Measurements from ENCODE around the gene UMODL1.

DNA sequence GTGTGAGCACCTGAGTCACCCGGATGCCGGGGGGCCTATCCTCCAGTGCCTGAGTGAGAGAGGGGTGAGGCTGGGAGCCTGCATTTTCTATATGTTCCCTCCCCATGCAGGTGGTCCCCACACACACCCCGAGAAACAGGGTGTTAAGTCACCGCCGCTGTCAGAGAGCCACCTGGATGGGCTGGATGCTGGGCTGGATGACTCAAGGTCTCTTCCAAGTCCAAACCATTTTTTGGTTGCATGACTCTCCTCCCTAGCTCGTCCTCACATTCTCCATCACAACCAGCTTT, 2.9 kb upstream of the UMODL1 start:
- TF ChIP-seq, protein P1, sequence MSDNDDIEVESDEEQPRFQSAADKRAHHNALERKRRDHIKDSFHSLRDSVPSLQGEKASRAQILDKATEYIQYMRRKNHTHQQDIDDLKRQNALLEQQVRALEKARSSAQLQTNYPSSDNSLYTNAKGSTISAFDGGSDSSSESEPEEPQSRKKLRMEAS (IDR thresholded peaks at IDR 0.05), result no peak
- TF ChIP-seq EGR1 (IDR thresholded peaks at IDR 0.05) (no peak), TAF1 (IDR thresholded peaks at IDR 0.05; ENCODE audit: low read depth) (no peak), ZBTB7A (IDR thresholded peaks at IDR 0.05; ENCODE audit: low read depth) (no peak), RAD21 (IDR thresholded peaks at IDR 0.05; ENCODE audit: low read depth) (no peak)
